NCI-H226 (cell line): ENCODE measurements around the gene MRRF.
A peak's percentile ranks its signal among the peaks of the same experiment; 100 is the strongest.

ENCODE experiments used
- DNase-seq: peaks from one replicate; pipeline ENCODE4 v3.0.0-alpha.2; 2015

Gene MRRF

DNA sequence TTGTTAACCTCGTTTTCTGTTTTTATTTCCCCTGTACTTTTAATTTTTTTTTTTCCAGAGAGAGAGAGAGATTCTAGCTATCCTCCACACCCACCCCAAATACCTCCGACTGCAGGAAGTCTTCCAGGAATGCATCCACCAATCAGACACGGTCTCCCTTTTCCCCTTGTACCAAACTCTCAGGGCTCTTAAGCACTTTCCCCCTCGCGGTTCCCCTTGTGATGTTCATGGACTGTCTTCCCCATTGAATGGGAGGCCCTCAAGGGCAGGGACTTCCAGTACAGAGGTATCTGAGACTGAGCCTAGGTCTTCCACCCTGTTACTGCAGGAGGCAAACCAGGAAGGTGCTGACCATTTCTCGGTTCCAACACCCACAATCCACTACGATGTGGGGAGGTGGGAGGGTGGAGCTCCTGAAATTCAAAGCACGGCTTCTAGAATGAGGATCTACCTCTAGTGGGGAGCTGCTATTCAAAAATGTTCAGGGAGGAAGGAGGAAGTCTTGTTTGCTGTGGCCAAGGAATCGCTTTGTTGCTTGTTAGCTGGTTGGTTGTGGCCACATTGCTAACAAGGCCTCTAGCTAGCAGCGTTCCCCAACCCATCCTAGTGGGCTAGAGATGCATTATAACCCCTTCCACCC lies 68.6 kb downstream of the MRRF start:
- DNase-seq, result no peak

GRCh38 chr9:122334916-122335315 lies 70.2 kb downstream of the MRRF start:
- no peak for DNase-seq

DNA sequence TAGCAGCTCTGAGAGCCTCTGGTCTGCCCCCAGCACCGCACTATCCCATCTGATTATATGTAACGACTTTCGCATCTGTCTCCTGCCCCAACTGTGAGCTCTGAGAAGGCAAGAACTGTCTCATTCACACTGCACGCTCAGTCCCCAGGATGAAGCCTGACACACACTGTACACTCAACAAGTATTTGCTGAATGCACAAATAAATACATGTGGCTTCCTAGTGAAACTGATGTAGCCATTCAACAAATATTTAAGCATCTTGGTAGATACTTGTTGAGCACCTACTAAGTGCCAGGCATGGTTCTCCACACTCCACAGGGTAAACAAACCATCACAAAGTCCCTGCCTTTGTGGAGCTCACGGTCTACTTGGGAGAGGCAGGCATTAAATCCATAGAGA lies 71.5 kb downstream of the MRRF start:
- no peak for DNase-seq

GRCh38 chr9:122336866-122337555 lies 72.3 kb downstream of the MRRF start:
- DNase-seq, result no peak

DNA sequence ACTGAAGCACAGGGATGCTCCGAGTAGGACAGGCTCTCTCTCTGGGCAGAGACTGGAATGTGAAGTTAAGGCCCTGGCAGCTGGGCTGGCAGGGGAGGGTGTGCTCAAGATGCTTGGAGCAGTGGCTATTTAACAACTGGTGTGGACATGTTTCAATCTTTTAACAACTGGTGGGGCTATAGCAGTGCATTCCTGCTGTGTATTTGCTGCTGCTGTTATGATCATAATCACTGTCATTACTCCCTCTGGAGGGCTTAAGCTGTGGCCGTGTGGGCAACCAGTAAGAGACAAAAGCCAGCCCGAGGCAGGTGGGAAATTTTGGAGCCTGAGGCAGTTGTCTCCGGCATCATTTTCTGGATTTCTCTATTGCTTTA lies 72.9 kb downstream of the MRRF start:
- no peak for DNase-seq

DNA sequence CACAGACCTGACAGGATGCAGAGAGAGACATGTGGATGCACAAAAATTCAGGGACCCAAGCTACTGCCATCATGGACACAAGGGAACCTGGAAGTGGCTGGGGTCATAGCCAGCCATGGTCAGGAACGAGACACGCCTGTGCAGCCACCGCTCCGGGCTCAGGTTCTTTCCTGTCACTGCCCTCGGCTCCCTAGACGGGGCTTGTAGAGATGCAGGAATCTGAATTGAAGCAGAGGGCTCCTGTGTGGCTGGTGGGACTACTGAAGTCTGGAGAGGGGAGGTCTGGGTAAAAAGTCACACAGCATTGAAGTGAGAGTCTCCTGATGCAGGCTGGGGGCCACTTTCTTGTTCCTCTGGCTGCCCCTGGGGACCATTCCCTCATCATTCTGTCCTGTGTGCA lies 73.9 kb downstream of the MRRF start:
- no peak for DNase-seq

- DNase-seq, result no peak
Observed at GRCh38 chr9:122338994-122339393, 74.3 kb downstream of the MRRF start.

DNA sequence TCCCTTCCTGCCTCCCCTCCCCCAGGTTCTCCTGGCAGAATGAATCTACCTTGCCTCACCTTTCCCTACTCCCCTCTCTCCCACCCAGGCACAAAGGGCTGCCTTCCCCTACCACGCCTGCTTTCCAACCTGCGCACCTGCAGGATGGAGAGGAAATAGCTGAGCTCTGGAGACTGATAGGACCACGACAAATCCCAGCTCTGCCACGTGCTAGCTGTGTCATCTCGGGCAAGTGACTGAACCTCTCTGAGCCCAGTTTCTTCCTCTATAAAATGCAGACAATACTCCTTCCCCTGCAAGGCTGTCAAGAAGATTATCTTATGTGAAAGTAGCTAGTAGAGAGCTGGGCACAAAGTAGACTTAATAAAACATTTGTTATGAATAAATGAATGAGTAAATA lies 74.9 kb downstream of the MRRF start:
- DNase-seq, result no peak

GRCh38 chr9:122340161-122340560 lies 75.5 kb downstream of the MRRF start:
- no peak for DNase-seq

GRCh38 chr9:122342323-122343050 lies 77.8 kb downstream of the MRRF start:
- no peak for DNase-seq

GRCh38 chr9:122346478-122347347 lies 82.0 kb downstream of the MRRF start:
- no peak for DNase-seq

GRCh38 chr9:122347348-122348287 lies 82.9 kb downstream of the MRRF start:
- no peak for DNase-seq

DNA sequence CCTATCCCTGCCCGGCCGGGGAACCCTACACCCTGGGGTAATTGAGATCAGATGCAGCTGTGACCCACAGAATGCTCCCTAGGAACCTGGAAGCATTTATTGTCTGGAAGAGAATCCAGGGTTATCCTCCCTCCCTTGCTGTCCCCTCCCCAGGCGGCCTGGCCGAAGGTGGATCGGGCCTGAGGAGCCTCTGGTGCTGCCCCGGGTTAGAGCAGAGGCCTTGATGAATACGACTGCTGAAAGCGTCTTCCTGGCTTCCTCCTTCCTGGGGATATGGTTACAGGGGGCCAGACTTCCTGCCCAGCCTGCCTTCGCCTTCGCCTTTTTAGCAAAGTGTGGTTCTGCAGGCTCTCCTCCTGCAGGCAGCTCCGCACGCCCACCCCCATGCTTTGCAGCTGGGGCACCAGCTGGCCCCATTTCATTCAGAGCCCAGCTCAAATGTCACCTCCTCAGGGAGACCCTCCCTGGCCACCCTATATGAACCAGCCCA lies 83.7 kb downstream of the MRRF start:
- no peak for DNase-seq

DNA sequence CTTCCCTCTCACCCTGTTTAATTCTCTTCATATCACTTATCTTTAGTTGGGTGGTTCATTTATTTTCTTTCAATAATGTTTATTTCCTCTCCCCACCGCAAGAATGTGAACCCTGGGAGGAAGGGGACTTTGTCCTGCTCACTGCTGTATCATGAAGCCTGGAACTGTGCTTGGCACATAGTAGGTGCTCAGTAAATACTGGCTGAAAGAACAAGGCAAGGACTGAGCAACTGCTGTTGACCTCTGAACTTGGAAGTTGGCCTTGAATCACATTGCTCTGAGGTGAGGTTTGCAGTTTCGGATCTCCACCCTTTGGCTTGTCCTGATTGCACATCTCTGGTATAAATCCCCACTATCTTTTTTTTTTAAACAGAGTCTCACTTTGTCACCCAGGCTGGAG lies 84.1 kb downstream of the MRRF start:
- no peak for DNase-seq

- no peak for DNase-seq
Observed at GRCh38 chr9:122349201-122349600, 84.5 kb downstream of the MRRF start.

- DNase-seq, result peak; percentile 57
Observed at GRCh38 chr9:122350577-122351355, 86.1 kb downstream of the MRRF start.

DNA sequence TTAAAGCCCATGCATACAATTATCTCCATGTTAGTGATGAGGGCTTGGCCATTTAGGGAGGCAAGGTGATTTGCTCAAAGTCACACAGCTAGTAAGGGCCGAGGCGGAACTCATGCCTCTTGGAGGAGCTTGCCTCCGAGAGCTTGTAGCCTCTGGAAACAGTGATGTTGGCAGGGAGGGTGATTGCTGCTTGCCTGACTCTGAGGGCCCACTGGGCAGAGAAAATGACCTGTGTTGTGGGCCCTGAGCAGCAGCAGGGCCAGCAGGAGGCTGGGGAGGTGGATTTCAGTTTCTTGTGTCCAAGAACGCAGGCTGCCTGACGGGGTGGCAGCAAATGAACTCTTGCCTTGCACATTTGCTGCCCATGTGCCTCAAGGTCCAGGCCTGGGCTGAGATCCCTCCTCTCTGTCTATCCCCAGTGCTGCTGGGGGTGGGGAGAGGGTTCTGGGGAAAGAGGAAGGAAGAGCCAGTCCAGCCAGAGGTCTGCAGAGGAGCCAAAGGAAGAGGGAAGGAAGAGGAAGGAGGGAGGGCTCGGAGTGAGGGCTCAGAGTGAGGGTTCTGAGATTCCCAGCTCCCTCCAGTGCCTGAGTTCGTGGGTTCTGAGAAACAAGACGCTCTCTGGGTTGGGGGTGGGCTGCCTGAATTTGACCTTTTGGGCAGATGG lies 90.0 kb downstream of the MRRF start:
- no peak for DNase-seq

- no peak for DNase-seq
Observed at GRCh38 chr9:122355336-122355875, 90.7 kb downstream of the MRRF start.

DNA sequence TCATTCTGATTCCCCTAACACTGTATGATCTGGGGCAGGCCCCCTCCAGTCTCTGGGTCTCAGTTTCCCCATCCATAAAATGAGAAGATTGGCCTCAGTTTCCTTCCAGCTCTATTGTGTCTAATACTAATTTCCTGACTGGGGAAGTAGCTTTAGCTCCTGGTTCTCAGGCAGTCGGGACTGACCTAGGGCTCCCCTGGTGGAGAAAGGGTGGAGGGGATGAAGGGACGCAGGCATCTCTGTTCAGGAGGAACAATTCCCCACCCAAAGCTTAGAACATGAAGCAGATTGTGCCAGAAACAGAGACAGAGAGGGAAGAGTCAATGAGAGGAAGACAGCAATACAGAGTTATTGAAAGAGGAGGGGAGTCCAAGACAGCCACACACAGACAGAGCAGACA lies 91.9 kb downstream of the MRRF start:
- DNase-seq, result no peak

DNA sequence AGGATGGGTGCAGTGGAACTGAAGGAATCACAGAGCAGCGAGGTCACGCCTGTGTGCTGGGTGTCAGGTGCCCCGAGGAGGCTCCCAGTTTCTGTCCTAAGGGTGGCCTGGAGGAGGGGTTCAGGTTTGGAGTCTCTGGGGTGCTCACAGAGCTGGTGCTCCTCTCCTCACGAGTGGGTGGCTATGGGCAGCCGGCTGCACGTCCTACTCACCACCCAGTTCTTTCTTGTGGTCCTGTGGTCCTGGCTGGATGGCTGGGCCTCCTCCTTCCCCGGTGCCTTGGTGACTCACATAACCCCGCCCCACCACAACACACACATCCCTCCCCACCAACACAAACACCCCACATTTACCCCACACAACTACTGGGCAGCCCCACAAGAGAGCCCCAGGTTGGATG lies 96.2 kb downstream of the MRRF start:
- DNase-seq, result peak; percentile 18
